ENCODE measurements around the gene B3GAT1.
"Not testable (repeated sequence)": the region's sequence is repeated elsewhere in the genome, so short reads cannot be mapped to it uniquely, and the experiment has no call there.

Gene B3GAT1

GRCh38 chr11:134355136-134355535, 56.9 kb downstream of the B3GAT1 start:
- DNase-seq (ENCODE audit: low spot score) = no peak

- no peak for DNase-seq (ENCODE audit: low spot score)
Observed at GRCh38 chr11:134352111-134352510, 59.9 kb downstream of the B3GAT1 start.

GRCh38 chr11:134350381-134350780, 61.7 kb downstream of the B3GAT1 start:
- no peak for DNase-seq (ENCODE audit: low spot score)

- no peak for DNase-seq (ENCODE audit: low spot score)
Observed at GRCh38 chr11:134349802-134350355, 62.2 kb downstream of the B3GAT1 start.

GRCh38 chr11:134349109-134349801, 62.8 kb downstream of the B3GAT1 start:
- no peak for DNase-seq (ENCODE audit: low spot score)

GRCh38 chr11:134347441-134347840, 64.6 kb downstream of the B3GAT1 start:
- no peak for DNase-seq (ENCODE audit: low spot score)

- no peak for DNase-seq (ENCODE audit: low spot score)
Observed at GRCh38 chr11:134346976-134347350, 65.1 kb downstream of the B3GAT1 start.

- DNase-seq (ENCODE audit: low spot score) = peak; percentile 84
Observed at GRCh38 chr11:134346101-134346975, 65.7 kb downstream of the B3GAT1 start.

- no peak for DNase-seq (ENCODE audit: low spot score)
Observed at GRCh38 chr11:134345237-134345550, 66.8 kb downstream of the B3GAT1 start.

GRCh38 chr11:134344497-134345236, 67.4 kb downstream of the B3GAT1 start:
- not testable (repeated sequence) for DNase-seq (ENCODE audit: low spot score)

GRCh38 chr11:134343646-134344045, 68.4 kb downstream of the B3GAT1 start:
- no peak for DNase-seq (ENCODE audit: low spot score)

GRCh38 chr11:134342572-134343340, 69.3 kb downstream of the B3GAT1 start:
- no peak for DNase-seq (ENCODE audit: low spot score)

GRCh38 chr11:134341805-134342571, 70.1 kb downstream of the B3GAT1 start:
- no peak for DNase-seq (ENCODE audit: low spot score)

- no peak for DNase-seq (ENCODE audit: low spot score)
Observed at GRCh38 chr11:134340354-134340964, 71.6 kb downstream of the B3GAT1 start.

GRCh38 chr11:134339756-134340155, 72.3 kb downstream of the B3GAT1 start:
- DNase-seq (ENCODE audit: low spot score) = no peak

GRCh38 chr11:134338654-134339053, 73.4 kb downstream of the B3GAT1 start:
- no peak for DNase-seq (ENCODE audit: low spot score)

GRCh38 chr11:134338068-134338467, 74.0 kb downstream of the B3GAT1 start:
- DNase-seq (ENCODE audit: low spot score) = no peak

- DNase-seq (ENCODE audit: low spot score) = no peak
Observed at GRCh38 chr11:134337051-134337450, 75.0 kb downstream of the B3GAT1 start.

- no peak for DNase-seq (ENCODE audit: low spot score)
Observed at GRCh38 chr11:134334796-134335571, 77.1 kb downstream of the B3GAT1 start.

- no peak for DNase-seq (ENCODE audit: low spot score)
Observed at GRCh38 chr11:134333946-134334345, 78.1 kb downstream of the B3GAT1 start.
